ENCODE data around the gene NRXN3. TPM values are rescaled to one million over a fixed set of nuclear protein-coding genes. Genes with fewer than 3 reads are reported as not detected.

Gene NRXN3
- total RNA-seq, 6 experiments from 2014 or later: 0.07 to 0.28 (median 0.11) TPM; not detected in 2

DNA sequence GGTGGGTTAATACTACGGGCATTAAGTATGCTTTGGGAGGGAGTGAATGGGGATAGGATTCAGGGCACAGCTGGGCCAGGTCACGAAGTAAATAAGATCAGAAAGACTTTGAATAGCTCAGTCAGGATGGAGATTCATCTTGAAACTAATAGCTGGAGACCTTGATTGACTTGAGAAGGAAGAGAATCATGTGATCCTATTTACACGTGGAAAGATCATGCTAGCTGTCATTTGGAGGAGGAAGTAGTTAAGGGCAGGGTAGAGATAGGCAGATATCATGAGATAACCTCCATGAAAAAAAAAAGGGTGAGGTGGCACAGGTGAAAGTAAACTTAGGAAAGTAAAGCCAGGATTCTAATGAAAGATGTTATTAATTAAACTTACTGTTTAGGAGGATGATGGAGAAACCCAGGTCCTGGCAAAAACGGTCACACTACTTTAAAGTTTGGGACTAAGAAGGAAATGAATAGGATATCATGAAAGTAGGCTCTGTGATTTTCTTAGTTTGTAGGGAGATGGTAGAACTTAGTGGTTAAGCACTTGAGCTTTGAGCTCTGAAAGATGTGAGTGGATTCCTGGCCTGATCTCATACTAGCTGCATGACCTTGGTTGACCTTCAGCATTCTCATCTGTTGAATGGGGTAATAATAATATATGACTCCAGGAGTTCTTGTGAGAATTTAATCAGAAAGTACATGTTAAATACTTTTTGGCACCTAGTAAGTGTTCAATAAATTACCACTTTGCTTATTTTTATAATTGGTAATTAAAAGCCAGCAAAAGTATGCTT is 439.0 kb downstream of the NRXN3 start:
- H3K36me3 Mint-ChIP-seq (ENCODE audit: low read depth): no peaks in the 10 kb centered on the region
- TF ChIP-seq, protein P1, sequence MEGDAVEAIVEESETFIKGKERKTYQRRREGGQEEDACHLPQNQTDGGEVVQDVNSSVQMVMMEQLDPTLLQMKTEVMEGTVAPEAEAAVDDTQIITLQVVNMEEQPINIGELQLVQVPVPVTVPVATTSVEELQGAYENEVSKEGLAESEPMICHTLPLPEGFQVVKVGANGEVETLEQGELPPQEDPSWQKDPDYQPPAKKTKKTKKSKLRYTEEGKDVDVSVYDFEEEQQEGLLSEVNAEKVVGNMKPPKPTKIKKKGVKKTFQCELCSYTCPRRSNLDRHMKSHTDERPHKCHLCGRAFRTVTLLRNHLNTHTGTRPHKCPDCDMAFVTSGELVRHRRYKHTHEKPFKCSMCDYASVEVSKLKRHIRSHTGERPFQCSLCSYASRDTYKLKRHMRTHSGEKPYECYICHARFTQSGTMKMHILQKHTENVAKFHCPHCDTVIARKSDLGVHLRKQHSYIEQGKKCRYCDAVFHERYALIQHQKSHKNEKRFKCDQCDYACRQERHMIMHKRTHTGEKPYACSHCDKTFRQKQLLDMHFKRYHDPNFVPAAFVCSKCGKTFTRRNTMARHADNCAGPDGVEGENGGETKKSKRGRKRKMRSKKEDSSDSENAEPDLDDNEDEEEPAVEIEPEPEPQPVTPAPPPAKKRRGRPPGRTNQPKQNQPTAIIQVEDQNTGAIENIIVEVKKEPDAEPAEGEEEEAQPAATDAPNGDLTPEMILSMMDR (IDR thresholded peaks at IDR 0.05): no peak
- H3K27ac Mint-ChIP-seq: no peak overlapping the region
- no peak overlapping the region for H3K4me3 Mint-ChIP-seq
- no peaks in the 10 kb centered on the region for H3K9me3 Mint-ChIP-seq
- H3K4me1 Mint-ChIP-seq (ENCODE audit: low read depth): peaks cover 66% of the 10 kb centered on the region
- no peaks in the 10 kb centered on the region; the same call in 1 of the 2 replicates for H3K27me3 Mint-ChIP-seq (ENCODE audit: insufficient read depth)
- DNase-seq: no peak

DNA sequence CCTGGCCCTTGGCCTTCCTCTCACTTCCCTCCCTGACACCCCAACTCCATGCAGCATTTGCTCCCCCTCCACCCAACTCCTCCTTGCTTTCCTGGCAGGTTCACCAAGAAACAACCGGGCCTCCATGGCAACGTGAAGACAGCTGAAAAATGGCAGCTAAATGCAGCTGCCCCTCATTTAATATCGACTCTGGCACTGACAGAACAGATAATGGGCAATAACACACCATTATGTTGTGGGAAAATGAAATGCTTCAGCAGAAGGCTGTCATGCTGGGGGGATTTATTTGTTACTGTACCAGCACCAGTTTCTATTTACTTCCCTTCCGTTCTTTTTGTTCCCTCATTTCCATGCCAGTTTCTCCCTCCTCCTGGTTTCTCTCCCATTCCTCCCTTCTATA is 440.8 kb downstream of the NRXN3 start:
- no peaks in the 10 kb centered on the region; the same call in 1 of the 2 replicates for H3K27me3 Mint-ChIP-seq (ENCODE audit: insufficient read depth)
- H3K4me3 Mint-ChIP-seq: no peak overlapping the region
- H3K36me3 Mint-ChIP-seq (ENCODE audit: low read depth): no peaks in the 10 kb centered on the region
- DNase-seq: no peak
- TF ChIP-seq, protein P1 (IDR thresholded peaks at IDR 0.05): no peak
- no peaks in the 10 kb centered on the region for H3K9me3 Mint-ChIP-seq
- no peak overlapping the region for H3K27ac Mint-ChIP-seq
- H3K4me1 Mint-ChIP-seq (ENCODE audit: low read depth): peaks cover 50% of the 10 kb centered on the region

DNA sequence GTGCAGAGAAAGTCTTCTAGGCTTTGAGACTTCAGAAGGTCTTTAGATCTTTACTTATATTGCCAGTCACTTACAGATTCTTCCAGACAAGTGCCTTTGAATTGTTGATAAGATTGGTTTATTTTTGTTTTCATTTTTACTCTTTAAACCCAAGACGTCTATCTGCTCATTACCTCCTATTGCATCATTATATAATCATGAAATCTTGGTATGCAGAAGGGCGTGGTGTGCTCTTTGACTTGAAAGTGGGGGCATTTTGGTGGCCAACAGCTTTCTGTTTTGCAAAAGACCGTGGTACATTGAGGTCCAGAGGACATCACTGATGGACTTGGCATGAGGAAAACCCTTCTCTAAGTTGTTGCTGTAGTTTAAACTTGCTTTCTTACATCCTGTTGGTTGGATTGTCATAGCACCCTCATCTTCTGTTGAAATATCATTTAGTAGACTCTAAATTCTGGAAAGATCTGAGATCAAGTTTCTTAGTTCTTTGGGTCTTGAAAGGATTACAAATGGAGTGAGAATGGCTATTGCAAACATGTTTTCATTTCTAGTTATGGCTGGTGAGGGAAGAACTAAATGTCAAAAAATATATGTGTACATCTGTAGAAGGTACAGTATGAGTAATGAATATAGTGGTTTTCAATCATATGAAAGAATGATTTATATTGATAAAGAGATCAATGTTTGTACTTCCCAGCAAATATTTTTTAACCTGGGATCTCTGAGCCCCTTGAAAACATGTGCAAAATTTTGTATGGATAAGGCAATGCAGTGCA is 441.8 kb downstream of the NRXN3 start:
- no peaks in the 10 kb centered on the region for H3K36me3 Mint-ChIP-seq (ENCODE audit: low read depth)
- H3K4me3 Mint-ChIP-seq: no peak overlapping the region
- H3K27ac Mint-ChIP-seq: no peak overlapping the region
- TF ChIP-seq, protein P1 (IDR thresholded peaks at IDR 0.05): no peak
- H3K27me3 Mint-ChIP-seq (ENCODE audit: insufficient read depth): no peaks in the 10 kb centered on the region; the same call in 1 of the 2 replicates
- H3K4me1 Mint-ChIP-seq (ENCODE audit: low read depth): peaks cover 45% of the 10 kb centered on the region
- H3K9me3 Mint-ChIP-seq: no peaks in the 10 kb centered on the region
- no peak for DNase-seq

DNA sequence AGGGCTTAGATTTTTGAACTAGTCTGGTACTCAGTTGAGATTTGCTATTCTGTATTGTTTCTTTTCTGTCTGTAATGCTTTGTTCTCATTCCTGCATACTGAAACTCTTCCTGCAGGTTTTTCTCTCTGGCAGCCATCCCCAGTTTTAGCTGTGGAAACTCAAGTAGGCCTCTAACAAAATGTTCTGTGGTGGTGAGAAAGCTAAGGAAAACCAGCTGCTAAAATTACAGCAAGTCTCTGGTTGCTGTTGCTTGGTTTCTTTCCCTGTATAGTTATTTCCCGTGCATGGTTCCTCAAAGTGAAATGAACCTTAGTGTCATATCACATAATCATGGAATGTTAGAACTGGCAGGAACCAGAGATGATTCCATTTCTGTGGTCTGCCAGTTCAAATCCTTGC is 442.5 kb downstream of the NRXN3 start:
- Mint-ChIP-seq H3K4me3 (no peak overlapping the region), H3K36me3 (ENCODE audit: low read depth) (no peaks in the 10 kb centered on the region), H3K4me1 (ENCODE audit: low read depth) (peaks cover 38% of the 10 kb centered on the region), H3K27me3 (ENCODE audit: insufficient read depth) (no peaks in the 10 kb centered on the region; the same call in 1 of the 2 replicates), H3K27ac (no peak overlapping the region), H3K9me3 (no peaks in the 10 kb centered on the region)
- TF ChIP-seq, protein P1 (IDR thresholded peaks at IDR 0.05): no peak
- no peak for DNase-seq

DNA sequence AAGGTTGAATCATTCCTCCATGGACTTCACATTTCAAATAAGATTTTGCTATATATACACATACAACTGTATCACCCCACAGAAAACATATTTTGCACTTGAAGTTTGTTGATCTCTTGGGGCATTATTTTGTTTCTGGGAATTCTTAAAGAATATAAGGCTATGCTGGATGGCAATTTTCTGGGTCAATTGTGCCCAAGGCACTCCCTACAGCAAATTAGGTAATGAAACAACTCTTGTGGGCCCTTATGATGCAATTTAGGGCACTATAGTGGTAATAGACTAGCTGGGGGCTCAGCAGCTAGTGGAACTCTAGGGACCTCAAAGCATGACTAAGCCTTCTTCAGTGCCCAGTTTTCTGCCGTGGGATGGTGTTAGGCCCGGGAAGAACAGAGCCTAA is 444.4 kb downstream of the NRXN3 start:
- Mint-ChIP-seq H3K36me3 (ENCODE audit: low read depth) (no peaks in the 10 kb centered on the region), H3K4me3 (no peak overlapping the region), H3K27me3 (ENCODE audit: insufficient read depth) (no peaks in the 10 kb centered on the region; the same call in 1 of the 2 replicates), H3K27ac (no peak overlapping the region), H3K9me3 (no peaks in the 10 kb centered on the region), H3K4me1 (ENCODE audit: low read depth) (peaks cover 26% of the 10 kb centered on the region)
- no peak for DNase-seq
- TF ChIP-seq, protein P1 (IDR thresholded peaks at IDR 0.05): no peak
